HG02938 (cell line): ENCODE data around the gene CCDC184.
A peak's percentile ranks its signal among the peaks of the same experiment; 100 is the strongest.
"Not testable (repeated sequence)": the region's sequence is repeated elsewhere in the genome, so short reads cannot be mapped to it uniquely, and the experiment has no call there.

Experiments used
- ATAC-seq: cut with Tn5 transposase; IDR thresholded peaks from one replicate; pipeline ENCODE4 v1.9.1; 2021; ENCODE audit warnings: mild to moderate bottlenecking, moderate library complexity; ENCODE audit not compliant: unreplicated experiment

Gene CCDC184

DNA sequence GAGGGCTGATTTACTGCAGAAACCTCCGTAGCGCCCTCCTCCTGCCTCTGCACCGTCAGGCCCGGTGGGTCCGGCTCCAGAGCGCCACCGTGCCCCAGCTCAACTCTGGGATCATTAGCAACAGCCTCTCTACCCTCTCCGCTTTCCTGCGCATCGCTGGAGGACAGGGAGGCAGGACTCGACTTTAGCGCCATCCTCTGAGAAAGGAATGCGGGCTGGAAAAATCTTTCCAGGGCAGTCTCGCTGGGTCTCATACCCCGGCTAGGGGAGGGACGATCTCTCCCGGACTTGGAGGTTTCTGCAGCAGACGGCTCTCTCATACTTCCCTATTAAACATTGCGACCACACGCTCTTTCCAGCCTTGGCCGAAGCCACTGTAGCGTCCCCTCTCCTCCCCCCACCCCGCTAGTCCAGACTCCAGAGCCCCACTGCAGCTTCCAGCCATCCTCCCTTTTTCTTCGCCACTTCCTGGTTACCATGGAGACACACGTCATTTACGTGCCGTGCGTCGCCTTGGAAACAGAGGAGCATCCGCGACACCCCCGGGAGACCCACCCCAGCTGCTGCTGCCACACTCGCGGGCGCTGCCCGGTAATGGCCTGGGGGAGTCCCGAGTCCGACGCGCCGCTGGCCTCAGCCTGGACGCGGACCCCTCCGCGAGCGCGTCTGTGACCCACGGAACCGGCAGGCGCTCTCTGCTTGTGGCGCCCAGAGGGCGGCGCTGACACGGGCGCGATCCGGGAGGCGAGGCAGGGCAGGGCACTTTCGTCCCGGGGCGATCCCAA lies at the start of gene CCDC184:
Gene CCDC184, plus strand, starts transcription at position 554 of the 785 bp plus-strand sequence. CDS start 479 bp downstream, outside the sequence.
- peak; percentile 66 for ATAC-seq

DNA sequence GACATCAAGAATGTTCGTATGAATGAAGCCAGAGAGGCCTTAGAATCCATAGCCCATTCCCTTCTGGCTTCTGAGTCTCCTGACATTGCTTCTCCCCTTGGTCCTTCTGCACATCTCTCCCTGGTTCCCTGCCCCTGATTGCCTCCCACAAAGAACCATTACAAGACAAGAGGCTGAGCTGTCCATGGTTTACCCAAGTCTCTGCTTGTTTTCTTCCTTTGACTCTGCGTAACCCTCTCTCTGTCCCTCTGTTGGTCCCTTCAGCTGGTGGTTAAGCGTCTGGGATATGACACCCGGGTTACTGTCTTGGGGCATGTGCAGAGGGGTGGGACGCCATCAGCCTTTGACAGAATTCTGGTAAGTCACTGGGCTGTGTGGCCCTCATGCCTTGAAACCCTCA lies 48.4 kb upstream of the CCDC184 start:
- no peak for ATAC-seq

GRCh38 chr12:48142818-48143674 lies 40.4 kb upstream of the CCDC184 start:
- ATAC-seq, result no peak

GRCh38 chr12:48143898-48144297 lies 39.5 kb upstream of the CCDC184 start:
- no peak for ATAC-seq

DNA sequence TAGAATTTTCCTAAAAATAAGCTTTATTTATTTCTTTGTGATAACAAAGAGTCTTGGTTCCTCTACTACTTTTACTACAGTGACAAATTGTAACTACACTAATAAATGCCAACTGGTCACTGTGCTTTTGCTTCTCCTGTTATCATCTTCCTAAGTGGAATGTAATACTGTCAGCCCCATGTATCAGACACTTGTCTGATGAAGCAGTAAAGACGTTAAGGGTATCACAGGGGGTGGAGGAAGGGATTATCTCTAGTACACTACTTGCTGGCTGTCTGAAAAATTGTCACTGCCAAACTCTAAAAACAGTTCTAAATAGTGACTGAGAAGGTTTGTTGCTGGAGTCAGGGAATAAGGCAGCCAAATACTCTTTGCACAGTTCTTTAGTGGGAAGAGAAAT lies 37.5 kb upstream of the CCDC184 start:
- ATAC-seq, result no peak

- no peak for ATAC-seq
These were observed 32.2 kb upstream of the CCDC184 start for GRCh38 chr12:48151103-48151771.

- not testable (repeated sequence) for ATAC-seq
These were observed 27.7 kb upstream of the CCDC184 start for GRCh38 chr12:48155786-48156185.

DNA sequence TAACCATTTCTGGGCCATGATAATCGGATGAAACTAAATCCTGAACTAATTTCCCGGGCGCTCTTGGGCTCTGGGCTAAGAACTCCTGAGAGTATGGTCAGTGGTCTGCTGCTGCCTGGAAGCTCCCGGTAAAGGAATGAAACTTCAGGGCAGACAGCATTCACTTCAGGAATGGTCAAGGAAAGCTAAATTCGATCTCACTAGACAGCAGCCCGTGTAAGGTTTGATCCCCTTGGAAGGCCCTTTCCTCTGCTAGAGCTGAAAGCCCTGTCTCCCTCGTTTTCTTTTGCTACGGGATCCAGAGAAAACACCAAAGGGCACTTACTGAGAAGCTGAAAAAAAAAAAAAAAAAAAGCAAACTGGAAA lies 26.8 kb upstream of the CCDC184 start:
- ATAC-seq, result no peak

DNA sequence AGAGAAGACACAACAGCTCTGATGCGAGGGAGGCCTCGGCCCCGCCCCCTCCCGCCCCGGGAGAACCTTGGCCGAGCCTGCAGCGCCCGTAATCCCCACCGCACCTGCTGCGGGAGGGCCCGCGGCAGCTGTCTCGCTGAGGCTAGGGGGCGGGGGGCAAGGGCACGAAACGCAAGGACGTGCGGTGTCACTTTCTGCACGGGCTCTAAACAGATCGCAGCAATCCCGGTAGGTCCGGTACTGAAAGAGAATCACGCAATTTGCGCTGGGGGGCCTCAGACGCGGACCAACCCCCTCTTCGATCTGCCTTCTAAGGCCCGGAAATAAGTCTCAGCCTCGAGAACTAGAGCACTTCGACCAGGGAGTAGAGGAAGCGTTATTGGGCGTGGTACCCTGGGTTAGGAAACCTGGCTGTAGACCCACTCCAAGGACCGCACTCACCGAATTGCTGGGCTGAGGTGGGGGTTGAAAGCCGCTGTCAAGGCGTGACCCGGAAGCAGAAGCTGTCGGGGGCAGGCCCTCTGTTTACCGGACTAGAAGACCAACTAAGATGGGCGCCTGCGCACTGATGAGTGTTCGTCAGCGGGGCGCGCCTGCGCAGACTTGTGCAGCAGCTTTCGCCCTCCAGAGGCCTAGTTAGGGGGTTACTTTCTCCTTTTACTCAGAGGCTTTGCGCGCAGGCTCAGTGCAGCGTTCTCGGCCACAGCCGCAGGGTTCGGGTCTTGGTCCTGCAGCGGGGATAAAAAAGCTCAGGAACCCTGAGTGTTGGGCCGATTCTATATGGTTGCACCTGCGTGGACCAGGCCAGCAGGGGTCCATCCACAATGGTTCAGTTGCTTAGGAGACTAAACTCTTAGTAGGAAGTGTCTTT lies 26.2 kb upstream of the CCDC184 start, which contains the start of gene ASB8:
Gene ASB8, minus strand, starts transcription at position 498 of the 871 bp plus-strand sequence. CDS start 4,019 bp downstream, outside the sequence.
- peak; percentile 83 for ATAC-seq

- no peak for ATAC-seq
These were observed 25.5 kb upstream of the CCDC184 start for GRCh38 chr12:48157889-48158370.

DNA sequence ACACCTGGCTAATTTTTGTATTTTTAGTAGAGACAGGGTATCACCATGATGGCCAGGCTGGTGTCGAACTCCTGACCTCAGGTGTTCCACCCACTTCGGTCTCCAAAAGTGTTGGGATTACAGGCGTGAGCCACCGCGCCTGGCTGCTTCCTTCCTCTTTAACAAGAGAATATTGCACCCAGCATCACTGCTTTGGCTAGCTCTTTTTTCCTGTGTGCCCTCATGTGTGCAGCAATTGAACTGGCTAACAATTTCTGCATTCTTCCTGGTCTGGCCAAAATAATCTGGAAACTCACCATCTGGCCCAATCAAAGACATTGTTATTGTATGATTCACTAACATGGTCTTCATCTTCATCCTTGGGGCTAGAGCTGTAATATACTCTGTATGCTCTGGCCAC lies 23.4 kb upstream of the CCDC184 start:
- no peak for ATAC-seq

DNA sequence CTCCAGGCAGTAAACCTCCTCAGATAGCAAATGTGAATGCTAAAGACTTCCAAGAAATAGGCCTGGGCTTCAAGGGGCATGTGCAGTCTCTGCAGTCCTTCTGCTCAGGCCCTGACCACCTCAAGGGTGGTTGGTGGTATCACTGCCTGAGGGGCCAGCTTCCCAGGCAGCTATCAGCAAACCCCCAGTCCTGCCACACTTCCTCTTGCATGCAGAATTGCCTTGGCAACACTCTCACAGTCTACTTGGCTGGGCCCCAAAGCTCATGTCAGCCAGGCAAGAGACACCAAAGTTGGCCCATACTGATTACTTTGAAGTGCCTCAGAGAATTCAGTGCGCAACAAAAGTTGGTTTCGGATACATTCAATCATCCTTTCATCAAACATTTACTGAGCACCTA lies 22.6 kb upstream of the CCDC184 start:
- ATAC-seq, result no peak

GRCh38 chr12:48163150-48163747 lies 20.2 kb upstream of the CCDC184 start:
- ATAC-seq, result no peak

- no peak for ATAC-seq
These were observed 19.0 kb upstream of the CCDC184 start for GRCh38 chr12:48164451-48164850.

GRCh38 chr12:48165089-48165981 lies 18.1 kb upstream of the CCDC184 start:
- ATAC-seq, result no peak

- no peak for ATAC-seq
These were observed 14.4 kb upstream of the CCDC184 start for GRCh38 chr12:48169011-48169410.

DNA sequence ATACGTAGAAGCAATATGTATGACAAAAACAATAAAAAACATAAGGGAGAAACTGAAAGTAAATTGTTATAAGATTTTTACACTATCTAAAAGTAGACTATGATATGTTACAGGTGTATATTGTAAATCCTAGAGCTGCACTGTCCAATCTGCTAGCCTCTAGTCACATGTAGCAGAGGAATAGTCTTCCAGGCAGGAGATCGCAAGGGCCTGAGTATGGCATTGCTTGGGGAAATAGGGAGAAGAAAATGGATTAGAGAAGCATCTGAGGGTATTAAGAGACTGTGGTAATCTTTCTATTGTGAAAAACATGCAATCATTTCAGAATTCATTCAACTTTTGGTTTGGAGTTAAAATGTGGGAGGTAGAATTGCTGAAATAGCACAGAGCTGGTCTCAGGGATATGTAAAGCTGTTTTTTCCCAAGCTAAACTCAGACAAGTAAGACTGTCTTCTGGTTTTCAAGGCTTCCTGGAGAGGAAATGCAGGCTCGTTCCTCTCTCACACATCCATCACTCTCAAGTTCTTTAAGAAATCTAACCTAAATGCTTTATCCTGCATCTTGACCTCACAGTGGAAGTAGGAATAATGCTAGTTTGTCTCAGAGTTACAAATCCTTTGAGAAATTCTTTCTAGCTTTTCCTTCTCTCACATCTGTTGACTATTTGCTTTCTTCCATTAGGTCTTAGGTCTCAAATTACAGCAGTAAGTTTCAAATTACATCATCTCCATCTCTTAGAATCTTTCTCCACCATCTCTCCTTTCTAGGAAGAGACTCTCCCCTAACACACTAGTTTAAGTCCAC lies 7.6 kb upstream of the CCDC184 start:
- no peak for ATAC-seq

- ATAC-seq, result no peak
These were observed 7.1 kb upstream of the CCDC184 start for GRCh38 chr12:48176417-48176751.
